ENCODE data around the gene ATP1A1.

Gene ATP1A1

DNA sequence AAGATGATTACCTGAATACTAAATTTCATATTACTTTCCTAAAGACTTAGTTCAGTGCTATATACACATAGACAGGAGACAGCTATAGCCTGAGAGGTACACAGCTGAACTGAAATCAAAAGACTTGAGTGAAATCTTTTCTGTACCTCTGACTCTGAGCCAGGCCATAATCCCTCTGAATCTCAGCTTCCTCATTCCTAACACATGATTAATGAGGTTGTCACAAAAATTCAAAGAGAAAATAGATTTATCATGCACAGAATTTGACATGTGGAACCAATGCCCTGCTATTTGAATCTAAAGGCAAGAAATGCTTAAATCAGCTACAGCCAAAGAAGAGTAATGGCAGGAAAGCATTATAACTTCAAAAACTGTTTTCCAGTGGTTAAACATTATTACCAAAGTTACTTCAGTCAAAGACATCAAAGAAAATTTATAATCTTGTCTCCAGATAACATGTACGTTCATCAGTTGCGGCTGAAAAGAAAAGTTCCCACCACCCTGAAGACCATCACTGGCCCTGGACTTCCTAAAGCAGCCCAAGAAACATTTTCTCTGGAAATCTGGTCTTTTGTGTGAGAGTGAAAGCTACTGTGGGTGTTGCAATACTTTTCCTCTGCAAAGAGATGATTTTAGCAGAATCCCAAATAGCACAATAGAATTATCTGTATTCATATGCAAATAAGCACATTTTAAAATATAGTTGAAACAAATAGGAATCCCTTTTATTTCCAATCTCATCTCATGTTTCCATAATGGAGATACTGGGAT is 13.8 kb upstream of the ATP1A1 start:
- TF ChIP-seq OSR1 (CRISPR knock-in tag; IDR thresholded peaks at IDR 0.05), result no peak
- TF ChIP-seq ISL1 (CRISPR knock-in tag; IDR thresholded peaks at IDR 0.05), result peak; percentile 16; the same call in 1 of the 2 replicates
- no peak for TF ChIP-seq ARNTL (CRISPR knock-in tag; IDR thresholded peaks at IDR 0.05; ENCODE audit: borderline replicate concordance, low read depth)
- no peak for TF ChIP-seq BACH2 (CRISPR knock-in tag; IDR thresholded peaks at IDR 0.05; ENCODE audit: borderline replicate concordance)
- no peak for ATAC-seq

DNA sequence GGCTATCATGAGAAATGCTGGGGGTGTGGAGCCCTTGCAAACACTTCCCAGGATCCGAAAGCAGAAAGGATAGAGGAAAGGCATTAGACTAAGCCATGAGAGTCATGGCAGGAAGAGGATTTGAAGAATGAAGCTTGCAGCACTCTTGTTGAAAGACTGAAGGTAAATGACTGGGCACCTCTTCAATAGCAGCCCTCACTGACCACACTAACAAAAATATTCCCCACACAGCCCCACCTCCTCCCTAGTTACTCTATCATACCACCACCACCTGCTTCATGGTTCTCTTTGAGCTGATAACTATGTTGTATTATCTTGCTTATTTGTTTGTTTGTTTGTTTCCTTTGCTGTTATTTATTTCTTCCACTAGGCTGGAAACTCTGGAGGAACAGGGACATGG is 13.2 kb upstream of the ATP1A1 start:
- TF ChIP-seq ZFP3 (CRISPR knock-in tag; IDR thresholded peaks at IDR 0.05) (no peak), ARNTL (CRISPR knock-in tag; IDR thresholded peaks at IDR 0.05; ENCODE audit: borderline replicate concordance, low read depth) (no peak), RARB (CRISPR knock-in tag; IDR thresholded peaks at IDR 0.05) (no peak)
- TF ChIP-seq, protein P1, sequence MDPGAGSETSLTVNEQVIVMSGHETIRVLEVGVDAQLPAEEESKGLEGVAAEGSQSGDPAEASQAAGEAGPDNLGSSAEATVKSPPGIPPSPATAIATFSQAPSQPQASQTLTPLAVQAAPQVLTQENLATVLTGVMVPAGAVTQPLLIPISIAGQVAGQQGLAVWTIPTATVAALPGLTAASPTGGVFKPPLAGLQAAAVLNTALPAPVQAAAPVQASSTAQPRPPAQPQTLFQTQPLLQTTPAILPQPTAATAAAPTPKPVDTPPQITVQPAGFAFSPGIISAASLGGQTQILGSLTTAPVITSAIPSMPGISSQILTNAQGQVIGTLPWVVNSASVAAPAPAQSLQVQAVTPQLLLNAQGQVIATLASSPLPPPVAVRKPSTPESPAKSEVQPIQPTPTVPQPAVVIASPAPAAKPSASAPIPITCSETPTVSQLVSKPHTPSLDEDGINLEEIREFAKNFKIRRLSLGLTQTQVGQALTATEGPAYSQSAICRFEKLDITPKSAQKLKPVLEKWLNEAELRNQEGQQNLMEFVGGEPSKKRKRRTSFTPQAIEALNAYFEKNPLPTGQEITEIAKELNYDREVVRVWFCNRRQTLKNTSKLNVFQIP (CRISPR knock-in tag; IDR thresholded peaks at IDR 0.05; ENCODE audit: borderline replicate concordance, low read depth), result no peak
- TF ChIP-seq, protein P2, sequence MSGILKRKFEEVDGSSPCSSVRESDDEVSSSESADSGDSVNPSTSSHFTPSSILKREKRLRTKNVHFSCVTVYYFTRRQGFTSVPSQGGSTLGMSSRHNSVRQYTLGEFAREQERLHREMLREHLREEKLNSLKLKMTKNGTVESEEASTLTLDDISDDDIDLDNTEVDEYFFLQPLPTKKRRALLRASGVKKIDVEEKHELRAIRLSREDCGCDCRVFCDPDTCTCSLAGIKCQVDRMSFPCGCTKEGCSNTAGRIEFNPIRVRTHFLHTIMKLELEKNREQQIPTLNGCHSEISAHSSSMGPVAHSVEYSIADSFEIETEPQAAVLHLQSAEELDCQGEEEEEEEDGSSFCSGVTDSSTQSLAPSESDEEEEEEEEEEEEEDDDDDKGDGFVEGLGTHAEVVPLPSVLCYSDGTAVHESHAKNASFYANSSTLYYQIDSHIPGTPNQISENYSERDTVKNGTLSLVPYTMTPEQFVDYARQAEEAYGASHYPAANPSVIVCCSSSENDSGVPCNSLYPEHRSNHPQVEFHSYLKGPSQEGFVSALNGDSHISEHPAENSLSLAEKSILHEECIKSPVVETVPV (CRISPR knock-in tag; IDR thresholded peaks at IDR 0.05), result no peak
- no peak for ATAC-seq

DNA sequence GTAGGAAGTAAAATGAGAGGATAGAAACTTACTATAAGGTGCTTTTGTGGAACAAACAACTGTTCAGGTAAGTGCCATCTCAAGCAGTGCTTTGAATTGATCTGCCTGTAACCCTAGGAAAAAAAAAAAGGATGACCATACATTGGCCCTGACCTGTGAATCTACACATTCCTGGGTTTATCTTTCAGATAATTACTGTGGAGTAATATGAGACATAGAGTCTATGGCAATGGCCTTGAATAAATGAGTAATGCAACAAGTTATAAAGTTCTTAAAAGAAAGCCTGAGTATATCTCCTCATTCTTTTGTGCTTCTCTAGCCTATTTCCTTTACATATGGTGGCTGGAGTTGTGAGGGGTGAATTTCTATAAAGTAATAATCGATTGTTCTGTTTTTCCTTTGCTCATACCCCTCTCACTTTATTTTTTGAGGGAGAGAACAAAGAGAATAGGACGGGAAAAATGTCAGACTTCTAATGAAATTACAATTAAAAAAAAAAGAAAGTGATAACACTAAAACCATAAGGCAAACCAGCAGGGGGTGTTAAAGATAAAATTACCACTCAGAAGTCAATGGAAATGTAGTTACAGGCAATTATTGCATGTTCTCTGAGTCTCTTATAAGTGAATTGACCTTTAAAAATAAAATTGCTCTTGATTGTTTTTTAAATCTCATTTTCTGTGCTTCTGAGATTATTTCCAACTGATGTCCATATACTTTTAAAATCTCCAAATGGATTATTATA is 12.4 kb upstream of the ATP1A1 start:
- TF ChIP-seq ESRRG (CRISPR knock-in tag; IDR thresholded peaks at IDR 0.05), result no peak
- TF ChIP-seq GLIS3 (CRISPR knock-in tag; IDR thresholded peaks at IDR 0.05), result no peak
- TF ChIP-seq ZFP30 (CRISPR knock-in tag; IDR thresholded peaks at IDR 0.05), result no peak
- TF ChIP-seq ZC3H10 (CRISPR knock-in tag; IDR thresholded peaks at IDR 0.05), result no peak
- TF ChIP-seq, protein P3, sequence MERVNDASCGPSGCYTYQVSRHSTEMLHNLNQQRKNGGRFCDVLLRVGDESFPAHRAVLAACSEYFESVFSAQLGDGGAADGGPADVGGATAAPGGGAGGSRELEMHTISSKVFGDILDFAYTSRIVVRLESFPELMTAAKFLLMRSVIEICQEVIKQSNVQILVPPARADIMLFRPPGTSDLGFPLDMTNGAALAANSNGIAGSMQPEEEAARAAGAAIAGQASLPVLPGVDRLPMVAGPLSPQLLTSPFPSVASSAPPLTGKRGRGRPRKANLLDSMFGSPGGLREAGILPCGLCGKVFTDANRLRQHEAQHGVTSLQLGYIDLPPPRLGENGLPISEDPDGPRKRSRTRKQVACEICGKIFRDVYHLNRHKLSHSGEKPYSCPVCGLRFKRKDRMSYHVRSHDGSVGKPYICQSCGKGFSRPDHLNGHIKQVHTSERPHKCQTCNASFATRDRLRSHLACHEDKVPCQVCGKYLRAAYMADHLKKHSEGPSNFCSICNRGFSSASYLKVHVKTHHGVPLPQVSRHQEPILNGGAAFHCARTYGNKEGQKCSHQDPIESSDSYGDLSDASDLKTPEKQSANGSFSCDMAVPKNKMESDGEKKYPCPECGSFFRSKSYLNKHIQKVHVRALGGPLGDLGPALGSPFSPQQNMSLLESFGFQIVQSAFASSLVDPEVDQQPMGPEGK (CRISPR knock-in tag; IDR thresholded peaks at IDR 0.05; ENCODE audit: borderline replicate concordance), result no peak
- no peak for TF ChIP-seq ZNF565 (CRISPR knock-in tag; conservative IDR thresholded peaks at IDR 0.05; ENCODE audit: low read depth)
- TF ChIP-seq ZNF70 (CRISPR knock-in tag; IDR thresholded peaks at IDR 0.05), result no peak
- no peak for TF ChIP-seq ZFP3 (CRISPR knock-in tag; IDR thresholded peaks at IDR 0.05)
- TF ChIP-seq BACH2 (CRISPR knock-in tag; IDR thresholded peaks at IDR 0.05; ENCODE audit: borderline replicate concordance), result no peak
- TF ChIP-seq ZNF8 (CRISPR knock-in tag; IDR thresholded peaks at IDR 0.05), result no peak
- TF ChIP-seq, protein P4, sequence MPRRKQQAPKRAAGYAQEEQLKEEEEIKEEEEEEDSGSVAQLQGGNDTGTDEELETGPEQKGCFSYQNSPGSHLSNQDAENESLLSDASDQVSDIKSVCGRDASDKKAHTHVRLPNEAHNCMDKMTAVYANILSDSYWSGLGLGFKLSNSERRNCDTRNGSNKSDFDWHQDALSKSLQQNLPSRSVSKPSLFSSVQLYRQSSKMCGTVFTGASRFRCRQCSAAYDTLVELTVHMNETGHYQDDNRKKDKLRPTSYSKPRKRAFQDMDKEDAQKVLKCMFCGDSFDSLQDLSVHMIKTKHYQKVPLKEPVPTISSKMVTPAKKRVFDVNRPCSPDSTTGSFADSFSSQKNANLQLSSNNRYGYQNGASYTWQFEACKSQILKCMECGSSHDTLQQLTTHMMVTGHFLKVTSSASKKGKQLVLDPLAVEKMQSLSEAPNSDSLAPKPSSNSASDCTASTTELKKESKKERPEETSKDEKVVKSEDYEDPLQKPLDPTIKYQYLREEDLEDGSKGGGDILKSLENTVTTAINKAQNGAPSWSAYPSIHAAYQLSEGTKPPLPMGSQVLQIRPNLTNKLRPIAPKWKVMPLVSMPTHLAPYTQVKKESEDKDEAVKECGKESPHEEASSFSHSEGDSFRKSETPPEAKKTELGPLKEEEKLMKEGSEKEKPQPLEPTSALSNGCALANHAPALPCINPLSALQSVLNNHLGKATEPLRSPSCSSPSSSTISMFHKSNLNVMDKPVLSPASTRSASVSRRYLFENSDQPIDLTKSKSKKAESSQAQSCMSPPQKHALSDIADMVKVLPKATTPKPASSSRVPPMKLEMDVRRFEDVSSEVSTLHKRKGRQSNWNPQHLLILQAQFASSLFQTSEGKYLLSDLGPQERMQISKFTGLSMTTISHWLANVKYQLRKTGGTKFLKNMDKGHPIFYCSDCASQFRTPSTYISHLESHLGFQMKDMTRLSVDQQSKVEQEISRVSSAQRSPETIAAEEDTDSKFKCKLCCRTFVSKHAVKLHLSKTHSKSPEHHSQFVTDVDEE (CRISPR knock-in tag; IDR thresholded peaks at IDR 0.05), result no peak
- TF ChIP-seq RARB (CRISPR knock-in tag; IDR thresholded peaks at IDR 0.05), result no peak
- TF ChIP-seq, protein P2 (CRISPR knock-in tag; IDR thresholded peaks at IDR 0.05), result no peak
- TF ChIP-seq CSDC2 (CRISPR knock-in tag; IDR thresholded peaks at IDR 0.05), result no peak
- ATAC-seq, result no peak
